ENCODE data around the gene ITPR2.

ITPR2 gene

GRCh38 chr12:26513363-26514043, 319.5 kb downstream of the ITPR2 start:
- no peak for DNase-seq (ENCODE audit: low spot score)

GRCh38 chr12:26512213-26512612, 320.8 kb downstream of the ITPR2 start:
- DNase-seq (ENCODE audit: low spot score): no peak

- no peak for DNase-seq (ENCODE audit: low spot score)
Measured at GRCh38 chr12:26510354-26510674, 322.7 kb downstream of the ITPR2 start.

GRCh38 chr12:26507613-26508012, 325.4 kb downstream of the ITPR2 start:
- DNase-seq (ENCODE audit: low spot score): no peak

- no peak for DNase-seq (ENCODE audit: low spot score)
Measured at GRCh38 chr12:26499979-26500640, 332.9 kb downstream of the ITPR2 start.

- no peak for DNase-seq (ENCODE audit: low spot score)
Measured at GRCh38 chr12:26496170-26496569, 336.8 kb downstream of the ITPR2 start.

GRCh38 chr12:26493656-26494055, 339.3 kb downstream of the ITPR2 start:
- no peak for DNase-seq (ENCODE audit: low spot score)

- no peak for DNase-seq (ENCODE audit: low spot score)
Measured at GRCh38 chr12:26492406-26492805, 340.6 kb downstream of the ITPR2 start.

GRCh38 chr12:26489908-26490307, 343.1 kb downstream of the ITPR2 start:
- DNase-seq (ENCODE audit: low spot score): no peak

- DNase-seq (ENCODE audit: low spot score): no peak
Measured at GRCh38 chr12:26488351-26488750, 344.6 kb downstream of the ITPR2 start.

GRCh38 chr12:26473291-26473690, 359.7 kb downstream of the ITPR2 start:
- no peak for DNase-seq (ENCODE audit: low spot score)

GRCh38 chr12:26471560-26471959, 361.4 kb downstream of the ITPR2 start:
- peak; percentile 73 for DNase-seq (ENCODE audit: low spot score)

GRCh38 chr12:26469421-26470180, 363.4 kb downstream of the ITPR2 start:
- no peak for DNase-seq (ENCODE audit: low spot score)

GRCh38 chr12:26467351-26467750, 365.6 kb downstream of the ITPR2 start:
- DNase-seq (ENCODE audit: low spot score): no peak

- no peak for DNase-seq (ENCODE audit: low spot score)
Measured at GRCh38 chr12:26466726-26467125, 366.3 kb downstream of the ITPR2 start.

- DNase-seq (ENCODE audit: low spot score): peak; percentile 52
Measured at GRCh38 chr12:26465419-26466097, 367.4 kb downstream of the ITPR2 start.

GRCh38 chr12:26461776-26462175, 371.2 kb downstream of the ITPR2 start:
- no peak for DNase-seq (ENCODE audit: low spot score)

GRCh38 chr12:26460361-26460760, 372.6 kb downstream of the ITPR2 start:
- DNase-seq (ENCODE audit: low spot score): peak; percentile 34

GRCh38 chr12:26455936-26456574, 376.9 kb downstream of the ITPR2 start:
- no peak for DNase-seq (ENCODE audit: low spot score)

GRCh38 chr12:26453246-26453645, 379.7 kb downstream of the ITPR2 start:
- no peak for DNase-seq (ENCODE audit: low spot score)

GRCh38 chr12:26452511-26452910, 380.5 kb downstream of the ITPR2 start:
- no peak for DNase-seq (ENCODE audit: low spot score)

- DNase-seq (ENCODE audit: low spot score): no peak
Measured at GRCh38 chr12:26451763-26452162, 381.2 kb downstream of the ITPR2 start.

Data from Ammon's horn (tissue), 1 donor.